ENCODE results near the gene DGUOK.

The DGUOK gene

GRCh38 chr2:73947412-73948018, 20.8 kb downstream of the DGUOK start:
- DNase-seq (ENCODE audit: low spot score) = no peak

GRCh38 chr2:73949802-73950201, 23.1 kb downstream of the DGUOK start:
- DNase-seq (ENCODE audit: low spot score) = no peak

GRCh38 chr2:73952499-73953446, 26.1 kb downstream of the DGUOK start:
- DNase-seq (ENCODE audit: low spot score) = no peak

GRCh38 chr2:73956218-73956865, 29.7 kb downstream of the DGUOK start:
- no peak for DNase-seq (ENCODE audit: low spot score)

GRCh38 chr2:73961274-73961673, 34.6 kb downstream of the DGUOK start:
- DNase-seq (ENCODE audit: low spot score) = no peak

- DNase-seq (ENCODE audit: low spot score) = no peak
These were observed 35.3 kb downstream of the DGUOK start for GRCh38 chr2:73961823-73962615.

GRCh38 chr2:73962798-73963197, 36.1 kb downstream of the DGUOK start:
- DNase-seq (ENCODE audit: low spot score) = no peak

GRCh38 chr2:73963385-73964120, 36.9 kb downstream of the DGUOK start:
- no peak for DNase-seq (ENCODE audit: low spot score)

- DNase-seq (ENCODE audit: low spot score) = no peak
These were observed 37.5 kb downstream of the DGUOK start for GRCh38 chr2:73964223-73964622.

- DNase-seq (ENCODE audit: low spot score) = no peak
These were observed 38.4 kb downstream of the DGUOK start for GRCh38 chr2:73965053-73965452.

GRCh38 chr2:73968357-73968937, 41.8 kb downstream of the DGUOK start:
- no peak for DNase-seq (ENCODE audit: low spot score)

GRCh38 chr2:73969356-73969755, 42.7 kb downstream of the DGUOK start:
- no peak for DNase-seq (ENCODE audit: low spot score)

GRCh38 chr2:73970141-73970803, 43.6 kb downstream of the DGUOK start:
- no peak for DNase-seq (ENCODE audit: low spot score)

- DNase-seq (ENCODE audit: low spot score) = peak; percentile 59
These were observed 44.3 kb downstream of the DGUOK start for GRCh38 chr2:73970850-73971471.

- DNase-seq (ENCODE audit: low spot score) = no peak
These were observed 45.0 kb downstream of the DGUOK start for GRCh38 chr2:73971722-73972121.

GRCh38 chr2:73972846-73973245, 46.2 kb downstream of the DGUOK start:
- no peak for DNase-seq (ENCODE audit: low spot score)

- no peak for DNase-seq (ENCODE audit: low spot score)
These were observed 49.1 kb downstream of the DGUOK start for GRCh38 chr2:73975731-73976130.

GRCh38 chr2:73976803-73977202, 50.1 kb downstream of the DGUOK start:
- DNase-seq (ENCODE audit: low spot score) = no peak

GRCh38 chr2:73977466-73977865, 50.8 kb downstream of the DGUOK start:
- DNase-seq (ENCODE audit: low spot score) = no peak

GRCh38 chr2:73979021-73979420, 52.3 kb downstream of the DGUOK start:
- peak; percentile 85 for DNase-seq (ENCODE audit: low spot score)

Data from CD4-positive, alpha-beta T cell treated with Interleukin-6 at 100 ng/mL for 8 hours (primary cell).